Measurements from ENCODE around the gene TAMALIN.

TAMALIN gene

DNA sequence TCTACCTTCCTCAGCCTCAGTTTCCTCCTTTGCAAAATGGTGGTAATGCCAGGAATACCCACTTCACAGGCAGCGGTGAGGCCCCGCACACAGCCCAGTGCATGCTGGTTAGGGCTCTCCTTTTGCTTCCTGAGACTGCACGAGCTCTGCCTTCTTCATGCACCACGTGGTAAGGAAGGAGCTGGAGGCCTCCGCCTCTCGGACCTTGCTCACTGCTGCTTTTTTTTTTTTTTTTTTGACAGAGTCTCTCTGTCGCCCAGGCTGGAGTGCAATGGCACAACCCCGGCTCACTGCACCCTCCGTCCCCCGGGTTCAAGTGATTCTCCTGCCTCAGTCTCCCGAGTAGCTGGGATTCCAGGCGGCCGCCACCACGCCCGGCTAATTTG, 18.1 kb downstream of the TAMALIN start:
- TF ChIP-seq, protein P1, sequence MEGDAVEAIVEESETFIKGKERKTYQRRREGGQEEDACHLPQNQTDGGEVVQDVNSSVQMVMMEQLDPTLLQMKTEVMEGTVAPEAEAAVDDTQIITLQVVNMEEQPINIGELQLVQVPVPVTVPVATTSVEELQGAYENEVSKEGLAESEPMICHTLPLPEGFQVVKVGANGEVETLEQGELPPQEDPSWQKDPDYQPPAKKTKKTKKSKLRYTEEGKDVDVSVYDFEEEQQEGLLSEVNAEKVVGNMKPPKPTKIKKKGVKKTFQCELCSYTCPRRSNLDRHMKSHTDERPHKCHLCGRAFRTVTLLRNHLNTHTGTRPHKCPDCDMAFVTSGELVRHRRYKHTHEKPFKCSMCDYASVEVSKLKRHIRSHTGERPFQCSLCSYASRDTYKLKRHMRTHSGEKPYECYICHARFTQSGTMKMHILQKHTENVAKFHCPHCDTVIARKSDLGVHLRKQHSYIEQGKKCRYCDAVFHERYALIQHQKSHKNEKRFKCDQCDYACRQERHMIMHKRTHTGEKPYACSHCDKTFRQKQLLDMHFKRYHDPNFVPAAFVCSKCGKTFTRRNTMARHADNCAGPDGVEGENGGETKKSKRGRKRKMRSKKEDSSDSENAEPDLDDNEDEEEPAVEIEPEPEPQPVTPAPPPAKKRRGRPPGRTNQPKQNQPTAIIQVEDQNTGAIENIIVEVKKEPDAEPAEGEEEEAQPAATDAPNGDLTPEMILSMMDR (IDR thresholded peaks at IDR 0.05; ENCODE audit: low read depth, low read length, missing control alignments), result no peak
- no peak for DNase-seq (ENCODE audit: extremely low read depth, low read depth)
- H3K4me3 ChIP-seq (replicated peaks; ENCODE audit: low read depth, low read length), result no peak overlapping the region

DNA sequence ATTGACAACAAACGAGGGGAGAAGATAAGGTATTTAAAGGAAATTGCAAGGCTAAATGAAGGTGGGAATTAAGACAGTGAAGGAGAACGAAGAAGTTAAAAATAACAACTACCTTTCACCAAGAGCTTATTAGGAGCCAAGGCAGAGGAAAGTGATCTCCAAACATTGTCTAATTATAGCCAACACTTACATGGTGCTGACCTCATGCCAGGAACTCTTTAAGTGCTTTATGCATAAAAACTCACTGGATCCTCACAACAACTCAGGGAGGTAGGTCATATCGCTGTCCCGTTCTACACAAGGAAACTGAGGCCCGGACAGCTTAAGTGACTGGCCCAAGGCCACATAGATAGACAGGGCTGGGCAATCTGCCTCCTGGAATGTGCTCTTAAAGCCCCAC, 19.5 kb downstream of the TAMALIN start:
- DNase-seq (ENCODE audit: extremely low read depth, low read depth), result no peak
- TF ChIP-seq, protein P1 (IDR thresholded peaks at IDR 0.05; ENCODE audit: low read depth, low read length, missing control alignments), result no peak
- H3K4me3 ChIP-seq (replicated peaks; ENCODE audit: low read depth, low read length), result no peak overlapping the region

DNA sequence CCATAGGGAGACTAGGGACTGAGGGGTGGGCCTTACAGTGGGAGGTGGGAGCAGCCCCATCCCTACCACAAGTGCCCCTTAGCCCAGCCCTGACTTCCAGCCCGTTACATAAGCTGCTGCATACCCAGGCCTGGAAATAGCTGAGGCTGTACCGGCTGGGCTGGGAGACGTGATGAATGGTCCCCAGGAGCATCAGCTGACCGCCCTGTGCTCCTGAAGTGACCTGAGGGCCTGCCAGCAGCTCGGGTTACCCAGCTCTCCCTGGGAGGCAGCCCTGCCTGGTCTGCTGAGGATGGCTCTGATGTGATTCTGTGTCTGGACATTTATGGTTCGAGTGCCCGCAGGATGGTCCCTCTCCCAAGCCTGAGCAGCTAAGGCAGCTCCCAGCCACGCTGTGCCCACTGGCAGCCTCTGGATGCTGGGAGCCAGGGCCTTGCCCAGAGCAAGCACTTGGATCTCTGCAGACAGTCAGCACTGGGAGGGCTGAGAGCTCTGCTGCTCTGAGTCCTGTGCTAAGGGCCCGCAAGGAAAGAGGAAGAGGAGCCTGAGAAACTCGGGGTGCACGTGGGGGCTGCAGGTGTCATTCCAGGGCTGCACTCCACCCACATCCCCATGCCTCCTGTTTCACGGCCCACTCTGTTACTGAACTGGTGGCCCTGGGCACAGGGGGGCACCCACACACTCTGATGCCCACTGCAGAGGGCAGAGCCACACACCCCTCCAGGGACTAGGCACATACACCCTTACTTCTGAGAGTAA, 20.5 kb downstream of the TAMALIN start:
- DNase-seq (ENCODE audit: extremely low read depth, low read depth), result no peak

DNA sequence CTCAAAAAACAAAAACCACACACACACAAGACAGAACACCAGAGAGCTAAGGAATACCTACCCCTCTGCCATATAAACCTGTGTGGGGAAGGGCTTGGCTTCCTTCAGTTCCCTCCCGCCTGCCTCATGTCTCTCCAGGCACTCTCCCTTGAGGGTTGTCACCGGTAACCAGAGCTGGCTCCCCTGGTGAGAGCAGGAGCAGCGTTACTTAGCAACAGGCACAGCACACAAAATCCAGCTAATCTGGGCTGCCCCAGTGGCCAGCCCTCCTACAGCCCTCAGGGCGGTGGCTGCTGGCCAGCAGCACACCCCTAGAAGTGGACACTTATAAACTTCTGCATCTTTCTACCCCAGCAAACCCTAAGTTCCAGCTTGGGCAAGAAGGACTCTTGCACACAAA, 22.9 kb downstream of the TAMALIN start:
- TF ChIP-seq, protein P1 (IDR thresholded peaks at IDR 0.05; ENCODE audit: low read depth, low read length, missing control alignments), result no peak
- no peak overlapping the region for H3K4me3 ChIP-seq (replicated peaks; ENCODE audit: low read depth, low read length)
- no peak for DNase-seq (ENCODE audit: extremely low read depth, low read depth)

More for the DNA sequence above, 20.5 kb downstream of the TAMALIN start:
- TF ChIP-seq, protein P1 (IDR thresholded peaks at IDR 0.05; ENCODE audit: low read depth, low read length, missing control alignments), result no peak
- H3K4me3 ChIP-seq (replicated peaks; ENCODE audit: low read depth, low read length), result no peak overlapping the region

GRCh38 chr12:52032446-52032803, 25.7 kb downstream of the TAMALIN start:
- DNase-seq (ENCODE audit: extremely low read depth, low read depth), result no peak
- peak overlapping the region; percentile 24 for H3K4me3 ChIP-seq (replicated peaks; ENCODE audit: low read depth, low read length)
- TF ChIP-seq, protein P1 (IDR thresholded peaks at IDR 0.05; ENCODE audit: low read depth, low read length, missing control alignments), result no peak

- TF ChIP-seq, protein P1 (IDR thresholded peaks at IDR 0.05; ENCODE audit: low read depth, low read length, missing control alignments), result no peak
- DNase-seq (ENCODE audit: extremely low read depth, low read depth), result peak; percentile 83
- peak overlapping the region; percentile 24 for H3K4me3 ChIP-seq (replicated peaks; ENCODE audit: low read depth, low read length)
These were observed 26.2 kb downstream of the TAMALIN start for GRCh38 chr12:52032804-52033445.

All from HFF-Myc (cell line).